HG03575 (cell line): ENCODE measurements around the gene B3GNT2.
"Not testable (repeated sequence)": the region's sequence is repeated elsewhere in the genome, so short reads cannot be mapped to it uniquely, and the experiment has no call there.

Experiments used
- ATAC-seq: cut with Tn5 transposase; IDR thresholded peaks from one replicate; pipeline ENCODE4 v1.9.1; 2021; ENCODE audit not compliant: unreplicated experiment, insufficient number of reproducible peaks, low FRiP score; ENCODE audit errors: extremely low read depth

B3GNT2 gene

GRCh38 chr2:62184512-62185230 lies 11.2 kb upstream of the B3GNT2 start:
- no peak for ATAC-seq

GRCh38 chr2:62185475-62186155 lies 10.3 kb upstream of the B3GNT2 start:
- ATAC-seq: no peak

GRCh38 chr2:62186156-62186905 lies 9.6 kb upstream of the B3GNT2 start:
- ATAC-seq: no peak

GRCh38 chr2:62187246-62187645 lies 8.7 kb upstream of the B3GNT2 start:
- no peak for ATAC-seq

- ATAC-seq: no peak
Observed at GRCh38 chr2:62188416-62188815, 7.5 kb upstream of the B3GNT2 start.

- ATAC-seq: no peak
Observed at GRCh38 chr2:62189196-62189595, 6.7 kb upstream of the B3GNT2 start.

- ATAC-seq: no peak
Observed at GRCh38 chr2:62192811-62193210, 3.1 kb upstream of the B3GNT2 start.

GRCh38 chr2:62194558-62195420 lies 1.1 kb upstream of the B3GNT2 start:
- no peak for ATAC-seq

- no peak for ATAC-seq
Observed at GRCh38 chr2:62196278-62196901, 475 bp downstream of the B3GNT2 start.

- no peak for ATAC-seq
Observed at GRCh38 chr2:62197011-62197924, 1.4 kb downstream of the B3GNT2 start.

- no peak for ATAC-seq
Observed at GRCh38 chr2:62197925-62198633, 2.2 kb downstream of the B3GNT2 start.

GRCh38 chr2:62198854-62199253 lies 2.9 kb downstream of the B3GNT2 start:
- not testable (repeated sequence) for ATAC-seq

GRCh38 chr2:62199392-62200125 lies 3.6 kb downstream of the B3GNT2 start:
- ATAC-seq: no peak

- ATAC-seq: no peak
Observed at GRCh38 chr2:62200291-62200841, 4.5 kb downstream of the B3GNT2 start.

GRCh38 chr2:62200868-62201267 lies 5.0 kb downstream of the B3GNT2 start:
- ATAC-seq: no peak

- ATAC-seq: no peak
Observed at GRCh38 chr2:62201307-62201706, 5.4 kb downstream of the B3GNT2 start.
